HUDEP-2 (cell line): ENCODE results near the gene CD177.
"Not testable (repeated sequence)": the region's sequence is repeated elsewhere in the genome, so short reads cannot be mapped to it uniquely, and the experiment has no call there.

Experiments used
- DNase-seq, 76 experiments: peaks; one replicate each; lab custom pipeline; 2025; ENCODE audit not compliant: unreplicated experiment in 76 of 76; lab: John Stamatoyannopoulos, UW

Gene CD177

GRCh38 chr19:43331435-43332010, 22.0 kb upstream of the CD177 start:
- DNase-seq, result no peak

GRCh38 chr19:43332058-43332922, 21.2 kb upstream of the CD177 start:
- DNase-seq, result no peak

- DNase-seq, result not testable (repeated sequence)
Observed at GRCh38 chr19:43336508-43336907, 17.0 kb upstream of the CD177 start.

GRCh38 chr19:43337737-43338136, 15.7 kb upstream of the CD177 start:
- no peak for DNase-seq

GRCh38 chr19:43338530-43338929, 15.0 kb upstream of the CD177 start:
- DNase-seq, result no peak

GRCh38 chr19:43339243-43339930, 14.1 kb upstream of the CD177 start:
- DNase-seq, result not testable (repeated sequence)

GRCh38 chr19:43340101-43340500, 13.4 kb upstream of the CD177 start:
- DNase-seq, result not testable (repeated sequence)

GRCh38 chr19:43341098-43341497, 12.4 kb upstream of the CD177 start:
- DNase-seq, result not testable (repeated sequence)

- not testable (repeated sequence) for DNase-seq
Observed at GRCh38 chr19:43342104-43342503, 11.4 kb upstream of the CD177 start.

- DNase-seq, result not testable (repeated sequence)
Observed at GRCh38 chr19:43344347-43344925, 9.1 kb upstream of the CD177 start.

- not testable (repeated sequence) for DNase-seq
Observed at GRCh38 chr19:43349813-43350212, 3.7 kb upstream of the CD177 start.

- DNase-seq, result no peak
Observed at GRCh38 chr19:43351998-43352746, 1.3 kb upstream of the CD177 start.

GRCh38 chr19:43354305-43354627, 780 bp downstream of the CD177 start:
- no peak for DNase-seq

- DNase-seq, result not testable (repeated sequence)
Observed at GRCh38 chr19:43356749-43357148, 3.3 kb downstream of the CD177 start.

- DNase-seq, result no peak
Observed at GRCh38 chr19:43362179-43362578, 8.7 kb downstream of the CD177 start.

GRCh38 chr19:43362745-43363144, 9.3 kb downstream of the CD177 start:
- DNase-seq, result no peak

- DNase-seq, result not testable (repeated sequence)
Observed at GRCh38 chr19:43365677-43366076, 12.2 kb downstream of the CD177 start.

GRCh38 chr19:43367822-43368221, 14.3 kb downstream of the CD177 start:
- no peak for DNase-seq

GRCh38 chr19:43368897-43369296, 15.4 kb downstream of the CD177 start:
- not testable (repeated sequence) for DNase-seq

- no peak for DNase-seq
Observed at GRCh38 chr19:43371909-43372308, 18.4 kb downstream of the CD177 start.

- DNase-seq, result no peak
Observed at GRCh38 chr19:43372462-43372861, 19.0 kb downstream of the CD177 start.
